ENCODE measurements around the gene ZNF579. TPM values are rescaled to one million over a fixed set of nuclear protein-coding genes. Genes with fewer than 3 reads are reported as not detected.
A peak's percentile ranks its signal among the peaks of the same experiment; 100 is the strongest.

The ZNF579 gene
- total RNA-seq, 1 experiment from 2014 or later, result 19.9 TPM

DNA sequence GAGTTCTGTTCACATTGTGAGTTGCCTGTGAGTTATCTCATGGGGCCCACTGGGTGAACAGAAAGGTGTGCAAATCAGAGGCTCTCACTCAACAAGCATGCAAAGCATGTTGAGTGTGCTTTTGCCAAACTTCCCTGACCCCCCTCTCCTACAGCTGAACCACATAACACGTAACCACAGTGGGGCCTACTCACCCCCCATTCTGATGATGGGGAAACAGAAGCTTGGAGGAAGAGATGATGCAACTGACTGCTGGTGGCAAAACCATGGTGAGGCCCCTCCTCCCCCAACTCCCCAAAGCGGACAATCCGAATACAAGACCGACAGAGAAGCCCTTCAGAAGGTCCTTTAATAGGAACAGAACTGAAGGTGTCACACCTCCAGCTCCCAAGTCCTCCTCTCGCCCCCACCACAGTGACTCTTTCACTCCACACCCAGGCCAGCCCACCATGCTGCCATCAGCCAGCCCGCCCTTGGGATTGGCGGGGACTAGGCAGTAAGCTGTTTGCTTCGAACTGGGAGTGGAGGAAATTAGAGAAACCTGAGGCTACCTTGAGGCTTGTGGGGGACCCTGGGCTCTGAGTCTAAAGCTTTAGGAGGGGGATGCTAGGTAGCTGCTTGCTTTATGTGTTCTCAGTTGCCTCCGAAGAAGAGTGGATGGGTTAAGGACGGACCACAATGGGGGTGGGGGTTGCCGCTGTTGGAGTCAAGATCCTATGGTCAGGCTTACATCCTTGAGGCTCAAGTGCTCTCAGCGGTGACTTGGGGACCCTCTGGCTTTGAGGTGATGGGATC is 40.0 kb upstream of the ZNF579 start:
- H3K18ac ChIP-seq (ENCODE audit: insufficient read length, low read depth, low read length), result no peak overlapping the region
- no peak overlapping the region for H4K91ac ChIP-seq (ENCODE audit: insufficient read length, low read depth, low read length)
- no peak overlapping the region for H2BK15ac ChIP-seq (ENCODE audit: low read depth, low read length)
- H3K23ac ChIP-seq (ENCODE audit: insufficient read length, low read depth, low read length), result no peak overlapping the region
- H3K27ac Mint-ChIP-seq, result peak overlapping the region in 1 of 3 experiments; percentile 21; a peak in 1 of 7 replicates
- no peak overlapping the region for H2AK5ac ChIP-seq (ENCODE audit: insufficient read length, low read length)
- H3K79me2 ChIP-seq (ENCODE audit: insufficient read depth, low read length), result no peaks in the 10 kb centered on the region
- H3K79me1 ChIP-seq (ENCODE audit: insufficient read depth, low read depth, low read length, poor library complexity, severe bottlenecking), result no peaks in the 10 kb centered on the region
- no peak overlapping the region for H3K9ac ChIP-seq (ENCODE audit: extremely low read depth, insufficient read length, low read length)
- H3K56ac ChIP-seq (ENCODE audit: insufficient read length, low read depth, low read length), result no peak overlapping the region
- H3K9me3 ChIP-seq (ENCODE audit: control insufficient read depth, low read depth, low read length), result no peaks in the 10 kb centered on the region
- H2AFZ ChIP-seq (ENCODE audit: low read length), result no peak overlapping the region
- no peak overlapping the region for H4K8ac ChIP-seq (replicated peaks; ENCODE audit: insufficient read length, low read depth, low read length)
- no peak overlapping the region for H3K4me2 ChIP-seq (ENCODE audit: insufficient read depth, insufficient read length, low read length)
- H3K27me3 Mint-ChIP-seq (ENCODE audit: low read depth), result peaks cover 2% of the 10 kb centered on the region
- H4K20me1 ChIP-seq (ENCODE audit: control insufficient read depth, insufficient read depth, insufficient read length), result no peaks in the 10 kb centered on the region
- no peaks in the 10 kb centered on the region for H3K4me1 ChIP-seq (ENCODE audit: insufficient read depth, low read length)
- no CpG with 5 or more reads among the region's 12 CpGs for WGBS (ENCODE audit: extremely low coverage, insufficient read length, low lambda C conversion rate)
- H2BK20ac ChIP-seq (ENCODE audit: low read depth, low read length, poor library complexity, severe bottlenecking), result no peak overlapping the region
- H3K36me3 Mint-ChIP-seq (ENCODE audit: insufficient read depth in 1 of 3, low read depth in 3 of 3), result peaks cover 21 to 42% (median 41%) of the 10 kb centered on the region in 3 experiments
- DNase-seq, result no peak
- no peak overlapping the region for H2BK12ac ChIP-seq (ENCODE audit: insufficient read length, low read depth, low read length)
- H2BK5ac ChIP-seq (ENCODE audit: insufficient read length, low read length), result no peak overlapping the region
- TF ChIP-seq, protein P1, sequence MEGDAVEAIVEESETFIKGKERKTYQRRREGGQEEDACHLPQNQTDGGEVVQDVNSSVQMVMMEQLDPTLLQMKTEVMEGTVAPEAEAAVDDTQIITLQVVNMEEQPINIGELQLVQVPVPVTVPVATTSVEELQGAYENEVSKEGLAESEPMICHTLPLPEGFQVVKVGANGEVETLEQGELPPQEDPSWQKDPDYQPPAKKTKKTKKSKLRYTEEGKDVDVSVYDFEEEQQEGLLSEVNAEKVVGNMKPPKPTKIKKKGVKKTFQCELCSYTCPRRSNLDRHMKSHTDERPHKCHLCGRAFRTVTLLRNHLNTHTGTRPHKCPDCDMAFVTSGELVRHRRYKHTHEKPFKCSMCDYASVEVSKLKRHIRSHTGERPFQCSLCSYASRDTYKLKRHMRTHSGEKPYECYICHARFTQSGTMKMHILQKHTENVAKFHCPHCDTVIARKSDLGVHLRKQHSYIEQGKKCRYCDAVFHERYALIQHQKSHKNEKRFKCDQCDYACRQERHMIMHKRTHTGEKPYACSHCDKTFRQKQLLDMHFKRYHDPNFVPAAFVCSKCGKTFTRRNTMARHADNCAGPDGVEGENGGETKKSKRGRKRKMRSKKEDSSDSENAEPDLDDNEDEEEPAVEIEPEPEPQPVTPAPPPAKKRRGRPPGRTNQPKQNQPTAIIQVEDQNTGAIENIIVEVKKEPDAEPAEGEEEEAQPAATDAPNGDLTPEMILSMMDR (conservative IDR thresholded peaks at IDR 0.05), result no peak
- H3K4me3 Mint-ChIP-seq, result no peak overlapping the region
- H2BK120ac ChIP-seq (ENCODE audit: low read depth, low read length, poor library complexity, severe bottlenecking), result no peak overlapping the region
- H3K9me3 Mint-ChIP-seq, result no peaks in the 10 kb centered on the region; a peak in 1 of 5 replicates
- H3K4ac ChIP-seq (ENCODE audit: low read depth, low read length), result no peak overlapping the region
- H3K14ac ChIP-seq (ENCODE audit: insufficient read depth, low read length), result no peak overlapping the region
- no peak overlapping the region for H3K27ac ChIP-seq (ENCODE audit: insufficient read length, low read depth, low read length)
- no peak overlapping the region for H4K5ac ChIP-seq (ENCODE audit: insufficient read length, low read depth, low read length)
- H3K4me1 Mint-ChIP-seq, result peaks cover 10 to 14% of the 10 kb centered on the region in 2 experiments
- no peaks in the 10 kb centered on the region for H3K23me2 ChIP-seq (ENCODE audit: insufficient read length, low read depth, low read length, poor library complexity, severe bottlenecking)
- no peak overlapping the region for H3T11ph ChIP-seq (ENCODE audit: low read length)
- no peaks in the 10 kb centered on the region for H3K27me3 ChIP-seq (ENCODE audit: insufficient read depth, low read length)

Measured in H9 (cell line).